ENCODE results near the gene CUL3.

CUL3 gene

DNA sequence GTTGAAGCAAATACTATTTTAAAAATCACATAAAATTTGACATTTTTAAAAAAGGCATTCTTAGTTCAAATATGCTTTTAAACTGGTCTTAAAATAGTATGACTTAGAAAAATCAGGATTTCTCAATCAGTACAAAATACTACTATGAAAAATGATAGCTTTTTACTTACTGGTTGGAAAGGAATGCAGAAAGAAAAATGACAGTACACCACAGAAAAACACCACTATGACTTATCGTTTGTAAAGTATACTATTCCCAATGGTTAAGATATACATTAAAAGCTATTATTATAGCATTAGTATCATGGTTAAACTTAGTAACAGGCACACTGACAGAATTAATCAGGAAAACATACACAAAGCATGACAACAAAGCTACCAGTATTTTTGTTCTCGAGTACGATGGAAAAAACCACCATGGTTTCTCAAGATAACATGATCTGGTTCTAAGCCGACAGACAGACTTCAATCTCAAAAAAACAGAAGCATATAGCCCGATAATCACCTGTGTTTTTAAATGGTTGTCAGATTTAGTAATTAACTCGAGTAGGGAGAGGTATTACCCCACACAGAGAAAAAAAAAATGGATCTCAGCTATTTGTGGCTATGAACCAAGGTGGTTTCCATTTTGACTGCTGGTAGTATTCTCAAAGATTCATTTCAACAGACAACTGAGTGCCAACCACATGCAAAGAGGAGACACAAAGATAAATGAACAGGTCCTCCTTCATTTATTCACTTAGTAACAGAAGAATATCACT is 39.1 kb downstream of the CUL3 start:
- Histone ChIP-seq H3K9ac (ENCODE audit: insufficient read length) (no peak overlapping the region), H3K27ac (no peak overlapping the region), H3K9me3 (ENCODE audit: low read depth, low read length) (peaks cover 6% of the 10 kb centered on the region), H3K4me3 (no peak overlapping the region), H3K36me3 (ENCODE audit: insufficient read depth, low read length) (peaks cover 58% of the 10 kb centered on the region)
- no peak for DNase-seq (ENCODE audit: low read depth, low spot score)
- TF ChIP-seq FOXP2 (optimal IDR thresholded peaks at IDR 0.05; ENCODE audit: control extremely low read depth, extremely low read length, insufficient read depth), result no peak
- no peak for TF ChIP-seq EZH2 (IDR thresholded peaks at IDR 0.05)
- no peak for TF ChIP-seq POLR2AphosphoS5 (IDR thresholded peaks at IDR 0.05; ENCODE audit: borderline replicate concordance, low read depth, low read length)

DNA sequence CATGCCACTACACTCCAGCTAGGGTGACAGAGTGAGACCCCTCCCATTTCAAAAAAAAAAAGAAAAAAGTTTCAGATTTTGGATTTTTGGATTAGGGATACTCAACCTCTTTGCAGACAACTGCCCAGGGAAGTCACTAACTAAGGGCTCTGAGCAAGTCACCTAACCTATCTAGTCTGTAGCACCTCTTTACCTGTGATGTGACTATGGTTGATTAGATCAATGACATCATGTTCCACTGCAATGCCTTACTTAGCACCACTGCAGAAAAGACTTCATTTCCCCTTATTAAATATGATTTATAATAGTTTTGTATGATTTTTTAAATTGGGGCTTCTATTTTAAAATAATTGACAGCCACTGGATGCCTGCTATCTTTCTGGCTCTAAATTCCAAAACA is 41.2 kb downstream of the CUL3 start:
- no peak overlapping the region for H3K4me3 ChIP-seq
- TF ChIP-seq FOXP2 (optimal IDR thresholded peaks at IDR 0.05; ENCODE audit: control extremely low read depth, extremely low read length, insufficient read depth) (no peak), POLR2AphosphoS5 (IDR thresholded peaks at IDR 0.05; ENCODE audit: borderline replicate concordance, low read depth, low read length) (no peak), EZH2 (IDR thresholded peaks at IDR 0.05) (no peak)
- H3K9ac ChIP-seq (ENCODE audit: insufficient read length), result no peak overlapping the region
- DNase-seq (ENCODE audit: low read depth, low spot score), result no peak
- H3K36me3 ChIP-seq (ENCODE audit: insufficient read depth, low read length), result peaks cover 69% of the 10 kb centered on the region
- no peak overlapping the region for H3K27ac ChIP-seq
- H3K9me3 ChIP-seq (ENCODE audit: low read depth, low read length), result peaks cover 7% of the 10 kb centered on the region

DNA sequence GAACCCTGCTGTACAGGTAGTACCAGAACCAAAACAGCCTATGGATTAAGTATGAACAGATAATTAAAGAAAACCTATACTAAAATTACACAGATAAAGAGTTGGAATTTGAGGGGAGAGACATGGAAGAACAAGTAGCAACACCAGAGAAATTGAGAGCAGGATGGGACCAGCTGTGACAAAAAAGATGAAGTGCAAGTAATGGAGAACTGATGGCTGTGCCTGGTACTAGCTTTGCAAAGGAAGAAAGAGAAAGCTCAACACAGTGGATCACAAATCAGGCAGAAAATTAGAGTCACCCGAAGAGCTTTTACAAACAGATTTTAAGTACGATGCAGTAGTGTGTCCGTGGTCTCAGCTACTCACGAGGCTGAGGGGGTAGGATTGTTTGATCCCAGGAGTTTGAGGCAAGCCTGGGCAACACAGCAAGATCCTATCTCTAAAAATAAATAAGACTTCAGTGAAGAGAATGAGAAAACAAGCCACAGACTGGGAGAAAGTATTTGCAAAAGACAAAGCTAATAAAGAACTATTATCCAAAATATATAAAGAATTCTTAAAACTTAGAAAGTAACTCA is 46.5 kb downstream of the CUL3 start:
- no peak overlapping the region for H3K9ac ChIP-seq (ENCODE audit: insufficient read length)
- H3K36me3 ChIP-seq (ENCODE audit: insufficient read depth, low read length), result peaks cover 68% of the 10 kb centered on the region
- no peak for TF ChIP-seq FOXP2 (optimal IDR thresholded peaks at IDR 0.05; ENCODE audit: control extremely low read depth, extremely low read length, insufficient read depth)
- no peak for TF ChIP-seq POLR2AphosphoS5 (IDR thresholded peaks at IDR 0.05; ENCODE audit: borderline replicate concordance, low read depth, low read length)
- no peak for TF ChIP-seq EZH2 (IDR thresholded peaks at IDR 0.05)
- no peak overlapping the region for H3K27ac ChIP-seq
- no peak overlapping the region for H3K4me3 ChIP-seq
- peaks cover 7% of the 10 kb centered on the region for H3K9me3 ChIP-seq (ENCODE audit: low read depth, low read length)
- no peak for DNase-seq (ENCODE audit: low read depth, low spot score)

DNA sequence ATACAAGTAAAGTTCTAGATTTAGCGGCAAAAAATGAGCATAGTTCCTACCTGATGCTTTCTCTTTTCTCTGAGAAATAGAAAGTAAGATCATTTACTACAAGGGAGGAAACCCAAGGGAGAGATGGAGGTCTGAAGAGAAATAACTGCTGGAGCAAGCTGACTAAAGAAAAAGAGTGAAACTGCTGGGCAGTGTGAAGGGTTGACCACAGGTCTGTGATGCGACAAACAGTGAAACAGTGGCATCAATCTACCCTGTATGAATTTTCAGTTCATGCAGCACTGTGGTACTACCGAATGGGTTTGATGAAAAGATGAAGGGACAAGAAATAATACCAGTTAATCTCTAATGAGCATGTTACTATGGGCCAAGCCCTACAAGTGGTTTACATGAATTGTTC is 52.2 kb downstream of the CUL3 start:
- TF ChIP-seq FOXP2 (optimal IDR thresholded peaks at IDR 0.05; ENCODE audit: control extremely low read depth, extremely low read length, insufficient read depth) (no peak), POLR2AphosphoS5 (IDR thresholded peaks at IDR 0.05; ENCODE audit: borderline replicate concordance, low read depth, low read length) (no peak), EZH2 (IDR thresholded peaks at IDR 0.05) (no peak)
- Histone ChIP-seq H3K9ac (ENCODE audit: insufficient read length) (no peak overlapping the region), H3K4me3 (no peak overlapping the region), H3K27ac (no peak overlapping the region), H3K36me3 (ENCODE audit: insufficient read depth, low read length) (peaks cover 61% of the 10 kb centered on the region), H3K9me3 (ENCODE audit: low read depth, low read length) (no peaks in the 10 kb centered on the region)
- no peak for DNase-seq (ENCODE audit: low read depth, low spot score)

DNA sequence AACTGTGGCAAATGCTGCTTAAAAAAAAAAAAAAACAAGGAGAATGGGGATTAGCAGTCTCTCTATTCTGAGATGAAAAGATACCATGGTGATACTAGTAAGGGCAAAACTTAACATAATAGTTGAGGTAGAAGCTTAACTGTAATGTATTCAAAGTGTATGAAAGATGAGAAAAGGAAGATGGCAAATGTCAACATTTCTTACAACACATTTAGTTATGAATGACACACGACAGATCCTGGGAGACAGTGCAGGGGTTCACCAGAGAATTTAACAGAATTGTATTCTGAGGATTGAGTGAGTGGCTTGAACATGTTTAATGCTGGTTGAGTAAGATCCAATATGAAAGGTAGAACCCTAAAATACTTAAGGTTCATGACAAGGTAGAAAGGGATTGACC is 52.7 kb downstream of the CUL3 start:
- Histone ChIP-seq H3K9ac (ENCODE audit: insufficient read length) (no peak overlapping the region), H3K9me3 (ENCODE audit: low read depth, low read length) (no peaks in the 10 kb centered on the region), H3K36me3 (ENCODE audit: insufficient read depth, low read length) (peaks cover 61% of the 10 kb centered on the region), H3K4me3 (no peak overlapping the region), H3K27ac (no peak overlapping the region)
- DNase-seq (ENCODE audit: low read depth, low spot score), result no peak
- TF ChIP-seq FOXP2 (optimal IDR thresholded peaks at IDR 0.05; ENCODE audit: control extremely low read depth, extremely low read length, insufficient read depth) (no peak), EZH2 (IDR thresholded peaks at IDR 0.05) (no peak), POLR2AphosphoS5 (IDR thresholded peaks at IDR 0.05; ENCODE audit: borderline replicate concordance, low read depth, low read length) (no peak)

DNA sequence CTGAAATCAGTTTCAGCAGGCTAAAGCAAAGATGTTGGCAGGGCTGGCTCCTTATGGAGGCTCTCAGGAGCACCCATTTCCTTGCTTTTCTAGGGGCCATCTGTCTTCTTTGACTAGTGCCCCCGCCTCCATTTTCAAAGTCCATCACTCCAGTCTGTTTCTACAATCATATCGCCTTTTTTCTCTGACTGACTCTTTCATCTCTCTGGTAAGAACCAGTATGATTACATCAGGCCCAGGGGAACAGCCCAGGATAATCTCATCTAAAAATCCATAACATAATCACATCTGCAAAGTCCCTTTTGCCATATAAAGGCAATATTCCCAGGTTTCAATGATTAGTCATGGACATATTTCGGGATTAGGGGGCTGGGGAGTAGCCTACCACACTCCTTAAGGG is 57.0 kb downstream of the CUL3 start:
- H3K9ac ChIP-seq (ENCODE audit: insufficient read length), result no peak overlapping the region
- no peaks in the 10 kb centered on the region for H3K9me3 ChIP-seq (ENCODE audit: low read depth, low read length)
- TF ChIP-seq POLR2AphosphoS5 (IDR thresholded peaks at IDR 0.05; ENCODE audit: borderline replicate concordance, low read depth, low read length), result no peak
- TF ChIP-seq EZH2 (IDR thresholded peaks at IDR 0.05), result no peak
- TF ChIP-seq FOXP2 (optimal IDR thresholded peaks at IDR 0.05; ENCODE audit: control extremely low read depth, extremely low read length, insufficient read depth), result no peak
- no peak for DNase-seq (ENCODE audit: low read depth, low spot score)
- H3K27ac ChIP-seq, result no peak overlapping the region
- peaks cover 51% of the 10 kb centered on the region for H3K36me3 ChIP-seq (ENCODE audit: insufficient read depth, low read length)
- H3K4me3 ChIP-seq, result no peak overlapping the region

DNA sequence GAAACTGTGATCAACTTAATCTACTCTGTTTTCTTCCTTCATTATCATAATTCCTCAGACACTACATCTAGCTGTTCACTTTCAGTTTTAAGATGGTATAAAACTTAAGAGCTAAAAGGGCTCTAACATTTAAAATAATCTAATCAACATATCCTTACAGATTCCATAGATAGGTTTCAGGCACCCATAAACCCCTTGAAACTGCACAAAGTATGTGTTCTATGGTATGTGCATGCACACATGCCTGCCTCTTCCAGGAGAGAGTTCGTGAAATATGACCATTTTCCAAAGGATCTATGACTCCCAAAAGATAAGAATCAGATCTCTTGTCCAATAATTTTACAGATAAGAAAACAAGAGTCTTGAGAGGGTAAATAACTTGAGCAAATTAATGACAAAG is 59.4 kb downstream of the CUL3 start:
- H3K36me3 ChIP-seq (ENCODE audit: insufficient read depth, low read length), result peaks cover 32% of the 10 kb centered on the region
- DNase-seq (ENCODE audit: low read depth, low spot score), result no peak
- no peak for TF ChIP-seq FOXP2 (optimal IDR thresholded peaks at IDR 0.05; ENCODE audit: control extremely low read depth, extremely low read length, insufficient read depth)
- no peak for TF ChIP-seq POLR2AphosphoS5 (IDR thresholded peaks at IDR 0.05; ENCODE audit: borderline replicate concordance, low read depth, low read length)
- TF ChIP-seq EZH2 (IDR thresholded peaks at IDR 0.05), result no peak

DNA sequence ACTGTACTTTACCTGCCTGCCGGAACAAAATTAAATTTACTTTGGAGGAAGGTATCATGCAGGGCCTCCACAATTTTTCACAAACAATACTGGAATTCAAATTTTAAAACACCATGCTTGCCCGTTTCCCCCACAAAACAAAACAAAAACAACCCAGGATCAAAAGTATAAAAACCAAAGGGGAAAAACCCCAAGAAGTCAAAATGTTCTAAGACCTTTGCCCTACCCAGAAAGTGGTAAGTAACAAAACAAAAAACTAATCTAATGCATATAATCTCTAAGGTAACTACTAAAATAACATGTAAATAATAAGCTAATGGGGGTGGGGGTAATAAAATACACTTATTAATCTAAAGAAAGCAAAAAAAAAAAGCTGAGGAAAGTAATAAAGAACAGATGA is 60.5 kb downstream of the CUL3 start:
- no peaks in the 10 kb centered on the region for H3K9me3 ChIP-seq (ENCODE audit: low read depth, low read length)
- peaks cover 28% of the 10 kb centered on the region for H3K36me3 ChIP-seq (ENCODE audit: insufficient read depth, low read length)
- no peak overlapping the region for H3K9ac ChIP-seq (ENCODE audit: insufficient read length)
- TF ChIP-seq POLR2AphosphoS5 (IDR thresholded peaks at IDR 0.05; ENCODE audit: borderline replicate concordance, low read depth, low read length), result no peak
- no peak for TF ChIP-seq FOXP2 (optimal IDR thresholded peaks at IDR 0.05; ENCODE audit: control extremely low read depth, extremely low read length, insufficient read depth)
- TF ChIP-seq EZH2 (IDR thresholded peaks at IDR 0.05), result no peak
- H3K27ac ChIP-seq, result no peak overlapping the region
- H3K4me3 ChIP-seq, result no peak overlapping the region
- DNase-seq (ENCODE audit: low read depth, low spot score), result no peak

More for the DNA sequence above, 59.4 kb downstream of the CUL3 start:
- Histone ChIP-seq H3K9ac (ENCODE audit: insufficient read length) (no peak overlapping the region), H3K9me3 (ENCODE audit: low read depth, low read length) (no peaks in the 10 kb centered on the region), H3K4me3 (no peak overlapping the region), H3K27ac (0 out of 2 replicates have a peak overlapping the region, but pooled peaks have one; percentile 26)

Data from SK-N-MC (cell line).